Stimulated activated memory B cell treated with anti-CD40 and anti-IgM and Interleukin-4, amounts not matched to agents 10 μg/mL and 1 μg/mL and 100 μg/mL, for 72 hours (primary cell): ENCODE results near the gene HOXD3.

Source experiments
- ATAC-seq: fragments of 150-1000 bp; cut with Tn5 transposase; 2 replicates; pipeline ENCODE4 v1.10.0; 2021
- H3K27ac Mint-ChIP-seq: one replicate; pipeline ENCODE4 v1.8.0; 2022; ENCODE audit warnings: mild to moderate bottlenecking, mixed read lengths
- H3K27me3 Mint-ChIP-seq: one replicate; pipeline ENCODE4 v1.8.0; 2022; ENCODE audit warnings: mixed read lengths
- H3K36me3 Mint-ChIP-seq: one replicate; pipeline ENCODE4 v1.8.0; 2022; ENCODE audit warnings: mixed read lengths
- H3K4me1 Mint-ChIP-seq: one replicate; pipeline ENCODE4 v1.8.0; 2022; ENCODE audit warnings: mixed read lengths
- H3K4me3 Mint-ChIP-seq: one replicate; pipeline ENCODE4 v1.8.0; 2022; ENCODE audit warnings: mild to moderate bottlenecking, moderate library complexity, mixed read lengths
- H3K9me3 Mint-ChIP-seq: one replicate; pipeline ENCODE4 v1.8.0; 2022; ENCODE audit warnings: mixed read lengths

HOXD3 gene

GRCh38 chr2:176172007-176172894 is 15.1 kb downstream of the HOXD3 start:
- ATAC-seq = no peak
- no peak overlapping the region for H3K27ac Mint-ChIP-seq
- peaks cover 96% of the 10 kb centered on the region for H3K27me3 Mint-ChIP-seq
- no peak overlapping the region for H3K4me3 Mint-ChIP-seq
- no peaks in the 10 kb centered on the region for H3K36me3 Mint-ChIP-seq
- H3K4me1 Mint-ChIP-seq = peaks cover 13% of the 10 kb centered on the region
- H3K9me3 Mint-ChIP-seq = no peaks in the 10 kb centered on the region

- no peaks in the 10 kb centered on the region for H3K36me3 Mint-ChIP-seq
- H3K27me3 Mint-ChIP-seq = peaks cover 96% of the 10 kb centered on the region
- H3K4me1 Mint-ChIP-seq = peaks cover 18% of the 10 kb centered on the region
- no peak for ATAC-seq
- no peak overlapping the region for H3K4me3 Mint-ChIP-seq
- no peak overlapping the region for H3K27ac Mint-ChIP-seq
- no peaks in the 10 kb centered on the region for H3K9me3 Mint-ChIP-seq
Measured at GRCh38 chr2:176172895-176173566, 15.9 kb downstream of the HOXD3 start.

GRCh38 chr2:176173567-176174381 is 16.7 kb downstream of the HOXD3 start:
- Mint-ChIP-seq H3K27ac (no peak overlapping the region), H3K4me1 (peaks cover 19% of the 10 kb centered on the region), H3K27me3 (peaks cover 92% of the 10 kb centered on the region), H3K4me3 (no peak overlapping the region), H3K9me3 (no peaks in the 10 kb centered on the region), H3K36me3 (no peaks in the 10 kb centered on the region)
- no peak for ATAC-seq

GRCh38 chr2:176174382-176174823 is 17.3 kb downstream of the HOXD3 start:
- no peak for ATAC-seq
- peaks cover 19% of the 10 kb centered on the region for H3K4me1 Mint-ChIP-seq
- H3K36me3 Mint-ChIP-seq = no peaks in the 10 kb centered on the region
- H3K9me3 Mint-ChIP-seq = no peaks in the 10 kb centered on the region
- no peak overlapping the region for H3K27ac Mint-ChIP-seq
- peaks cover 95% of the 10 kb centered on the region for H3K27me3 Mint-ChIP-seq
- H3K4me3 Mint-ChIP-seq = no peak overlapping the region

- no peaks in the 10 kb centered on the region for H3K9me3 Mint-ChIP-seq
- H3K27me3 Mint-ChIP-seq = peaks cover 95% of the 10 kb centered on the region
- no peak for ATAC-seq
- peaks cover 19% of the 10 kb centered on the region for H3K4me1 Mint-ChIP-seq
- no peak overlapping the region for H3K27ac Mint-ChIP-seq
- H3K4me3 Mint-ChIP-seq = no peak overlapping the region
- H3K36me3 Mint-ChIP-seq = no peaks in the 10 kb centered on the region
Measured at GRCh38 chr2:176174824-176175708, 18.0 kb downstream of the HOXD3 start.

GRCh38 chr2:176175709-176176607 is 18.9 kb downstream of the HOXD3 start:
- peaks cover 19% of the 10 kb centered on the region for H3K4me1 Mint-ChIP-seq
- H3K27ac Mint-ChIP-seq = no peak overlapping the region
- H3K4me3 Mint-ChIP-seq = no peak overlapping the region

GRCh38 chr2:176177580-176178037 is 20.5 kb downstream of the HOXD3 start:
- no peaks in the 10 kb centered on the region for H3K9me3 Mint-ChIP-seq

More at GRCh38 chr2:176175709-176176607, 18.9 kb downstream of the HOXD3 start:
- no peaks in the 10 kb centered on the region for H3K9me3 Mint-ChIP-seq
- peaks cover 95% of the 10 kb centered on the region for H3K27me3 Mint-ChIP-seq
- no peak for ATAC-seq
- H3K36me3 Mint-ChIP-seq = no peaks in the 10 kb centered on the region

GRCh38 chr2:176178038-176178756 is 21.1 kb downstream of the HOXD3 start:
- Mint-ChIP-seq H3K27me3 (peaks cover 82% of the 10 kb centered on the region), H3K27ac (no peak overlapping the region), H3K4me3 (peak overlapping the region; percentile 27), H3K4me1 (peaks cover 12% of the 10 kb centered on the region), H3K36me3 (no peaks in the 10 kb centered on the region), H3K9me3 (no peaks in the 10 kb centered on the region)
- no peak for ATAC-seq

More at GRCh38 chr2:176177580-176178037, 20.5 kb downstream of the HOXD3 start:
- Mint-ChIP-seq H3K27ac (no peak overlapping the region), H3K4me3 (peak overlapping the region; percentile 27), H3K36me3 (no peaks in the 10 kb centered on the region), H3K4me1 (peaks cover 12% of the 10 kb centered on the region), H3K27me3 (peaks cover 87% of the 10 kb centered on the region)
- no peak for ATAC-seq

- Mint-ChIP-seq H3K27me3 (peaks cover 75% of the 10 kb centered on the region), H3K4me3 (no peak overlapping the region)
- no peak for ATAC-seq
Measured at GRCh38 chr2:176178757-176179295, 21.7 kb downstream of the HOXD3 start.

GRCh38 chr2:176181551-176181950 is 24.4 kb downstream of the HOXD3 start:
- Mint-ChIP-seq H3K4me3 (no peak overlapping the region), H3K36me3 (no peaks in the 10 kb centered on the region), H3K4me1 (peaks cover 6% of the 10 kb centered on the region)

More at GRCh38 chr2:176178757-176179295, 21.7 kb downstream of the HOXD3 start:
- Mint-ChIP-seq H3K27ac (no peak overlapping the region), H3K9me3 (no peaks in the 10 kb centered on the region), H3K4me1 (peaks cover 12% of the 10 kb centered on the region), H3K36me3 (no peaks in the 10 kb centered on the region)

GRCh38 chr2:176182671-176183070 is 25.6 kb downstream of the HOXD3 start:
- H3K4me1 Mint-ChIP-seq = peaks cover 10% of the 10 kb centered on the region
- H3K4me3 Mint-ChIP-seq = no peak overlapping the region
- H3K9me3 Mint-ChIP-seq = no peaks in the 10 kb centered on the region
- peaks cover 66% of the 10 kb centered on the region for H3K27me3 Mint-ChIP-seq
- no peak overlapping the region for H3K27ac Mint-ChIP-seq
- ATAC-seq = no peak
- no peaks in the 10 kb centered on the region for H3K36me3 Mint-ChIP-seq

More at GRCh38 chr2:176181551-176181950, 24.4 kb downstream of the HOXD3 start:
- Mint-ChIP-seq H3K27me3 (peaks cover 66% of the 10 kb centered on the region), H3K9me3 (no peaks in the 10 kb centered on the region), H3K27ac (no peak overlapping the region)
- ATAC-seq = no peak

- Mint-ChIP-seq H3K4me1 (peaks cover 20% of the 10 kb centered on the region), H3K36me3 (no peaks in the 10 kb centered on the region), H3K27ac (no peak overlapping the region), H3K27me3 (peaks cover 68% of the 10 kb centered on the region), H3K9me3 (no peaks in the 10 kb centered on the region), H3K4me3 (no peak overlapping the region)
- no peak for ATAC-seq
Measured at GRCh38 chr2:176184749-176185148, 27.6 kb downstream of the HOXD3 start.

GRCh38 chr2:176186024-176186423 is 28.9 kb downstream of the HOXD3 start:
- H3K27ac Mint-ChIP-seq = no peak overlapping the region
- no peak overlapping the region for H3K4me3 Mint-ChIP-seq

More at GRCh38 chr2:176186024-176186423, 28.9 kb downstream of the HOXD3 start:
- Mint-ChIP-seq H3K4me1 (peaks cover 23% of the 10 kb centered on the region), H3K36me3 (no peaks in the 10 kb centered on the region), H3K27me3 (peaks cover 62% of the 10 kb centered on the region), H3K9me3 (no peaks in the 10 kb centered on the region)
- no peak for ATAC-seq
